DOHH2 (cell line): ENCODE measurements around the gene NOC2L.
"Not testable (repeated sequence)": the region's sequence is repeated elsewhere in the genome, so short reads cannot be mapped to it uniquely, and the experiment has no call there.

Source experiments
- H3F3A ChIP-seq: fragments of 200-600 bp; sonication (generic), shearing (Covaris generic); 2 replicates; pipeline ENCODE4 v1.6.0; 2016; ENCODE audit warnings: antibody characterized with exemption, mild to moderate bottlenecking; ENCODE audit not compliant: control insufficient read depth, insufficient read depth
- H3K27ac ChIP-seq: fragments of 200-600 bp; sonication (generic); 2 replicates; pipeline ENCODE4 v1.5.1; 2014; ENCODE audit warnings: low read depth, mild to moderate bottlenecking, low read length, moderate library complexity
- H3K27me3 ChIP-seq: fragments of 200-600 bp; sonication (generic); 2 replicates; pipeline ENCODE4 v1.6.1; 2014; ENCODE audit warnings: mild to moderate bottlenecking, low read length, mixed read lengths; ENCODE audit not compliant: control insufficient read depth
- H3K36me3 ChIP-seq: fragments of 200-600 bp; sonication (generic); 2 replicates; pipeline ENCODE4 v1.6.1; 2014; ENCODE audit warnings: mild to moderate bottlenecking, low read length, moderate library complexity, mixed read lengths; ENCODE audit not compliant: control insufficient read depth
- H3K4me1 ChIP-seq: fragments of 200-600 bp; sonication (generic); 2 replicates; pipeline ENCODE4 v1.6.1; 2014; ENCODE audit warnings: mild to moderate bottlenecking, low read length, mixed read lengths; ENCODE audit not compliant: control insufficient read depth
- H3K4me2 ChIP-seq: fragments of 200-600 bp; sonication (generic); 2 replicates; pipeline ENCODE4 v1.6.0; 2014; ENCODE audit warnings: mild to moderate bottlenecking, low read length, moderate library complexity
- H3K4me3 ChIP-seq: fragments of 200-600 bp; sonication (generic); 2 replicates; pipeline ENCODE4 v1.5.1; 2014; ENCODE audit warnings: mild to moderate bottlenecking, low read length, mixed read lengths
- H3K79me2 ChIP-seq: fragments of 200-600 bp; sonication (generic); 2 replicates; pipeline ENCODE4 v1.6.1; 2014; ENCODE audit warnings: mild to moderate bottlenecking, low read length, mixed read lengths; ENCODE audit not compliant: control insufficient read depth
- H3K9me2 ChIP-seq: fragments of 200-600 bp; sonication (generic); replicated peaks from 2 replicates; pipeline ENCODE4 v1.6.1; 2014; ENCODE audit warnings: mild to moderate bottlenecking, low read length, mixed read lengths; ENCODE audit not compliant: control insufficient read depth
- H3K9me3 ChIP-seq: fragments of 200-600 bp; sonication (generic); 2 replicates; pipeline ENCODE4 v1.6.1; 2014; ENCODE audit warnings: antibody characterized with exemption, low read length, mixed read lengths; ENCODE audit not compliant: control insufficient read depth, insufficient read depth
- H4K20me1 ChIP-seq: fragments of 200-600 bp; sonication (generic); 2 replicates; pipeline ENCODE4 v1.6.0; 2014; ENCODE audit warnings: low read depth, mild to moderate bottlenecking, antibody characterized with exemption, low read length, moderate library complexity; ENCODE audit not compliant: control insufficient read depth, insufficient read depth
- EZH2phosphoT487 ChIP-seq: fragments of 200-600 bp; sonication (generic); IDR thresholded peaks from 2 replicates; pipeline ENCODE4 v1.6.1; 2017; ENCODE audit warnings: borderline replicate concordance, mild to moderate bottlenecking, antibody characterized with exemption, low read length, moderate library complexity, mixed read lengths
- TF ChIP-seq, protein P1 (sequence below): fragments of 200-600 bp; sonication (generic); IDR thresholded peaks from one replicate; pipeline ENCODE4 v1.5.1; 2014; ENCODE audit warnings: antibody characterized with exemption, mild to moderate bottlenecking, low read depth, low read length; ENCODE audit not compliant: poor library complexity, severe bottlenecking

NOC2L gene

DNA sequence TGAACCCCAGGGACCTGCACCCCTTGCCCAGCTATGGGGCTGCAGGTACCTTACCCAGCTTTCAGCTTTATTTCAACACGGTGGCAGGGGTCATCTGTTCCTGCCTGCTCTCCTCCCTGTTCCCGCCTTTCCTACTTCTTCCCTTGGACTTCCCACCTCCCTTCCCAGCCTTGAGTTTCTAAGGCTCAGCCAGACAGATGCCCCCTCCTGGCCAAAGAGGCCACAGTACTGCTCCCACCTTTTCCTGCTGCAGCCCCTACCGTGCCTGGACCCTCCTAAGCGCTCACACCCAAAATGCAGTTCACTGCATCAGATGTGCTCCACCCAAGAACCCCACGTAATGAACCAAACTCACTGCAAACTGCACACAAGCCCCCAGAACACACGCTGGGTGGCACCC is 7.7 kb downstream of the NOC2L start:
- no peaks in the 10 kb centered on the region for H3F3A ChIP-seq
- H4K20me1 ChIP-seq = 0 out of 2 replicates have a peak, but pooled peaks cover 6% of the 10 kb centered on the region
- no peaks in the 10 kb centered on the region for H3K9me3 ChIP-seq
- H3K4me3 ChIP-seq = no peak overlapping the region
- no peaks in the 10 kb centered on the region for H3K79me2 ChIP-seq
- H3K27ac ChIP-seq = no peak overlapping the region
- H3K4me2 ChIP-seq = no peak overlapping the region
- H3K9me2 ChIP-seq = no peaks in the 10 kb centered on the region
- TF ChIP-seq EZH2phosphoT487 = no peak
- TF ChIP-seq, protein P1, sequence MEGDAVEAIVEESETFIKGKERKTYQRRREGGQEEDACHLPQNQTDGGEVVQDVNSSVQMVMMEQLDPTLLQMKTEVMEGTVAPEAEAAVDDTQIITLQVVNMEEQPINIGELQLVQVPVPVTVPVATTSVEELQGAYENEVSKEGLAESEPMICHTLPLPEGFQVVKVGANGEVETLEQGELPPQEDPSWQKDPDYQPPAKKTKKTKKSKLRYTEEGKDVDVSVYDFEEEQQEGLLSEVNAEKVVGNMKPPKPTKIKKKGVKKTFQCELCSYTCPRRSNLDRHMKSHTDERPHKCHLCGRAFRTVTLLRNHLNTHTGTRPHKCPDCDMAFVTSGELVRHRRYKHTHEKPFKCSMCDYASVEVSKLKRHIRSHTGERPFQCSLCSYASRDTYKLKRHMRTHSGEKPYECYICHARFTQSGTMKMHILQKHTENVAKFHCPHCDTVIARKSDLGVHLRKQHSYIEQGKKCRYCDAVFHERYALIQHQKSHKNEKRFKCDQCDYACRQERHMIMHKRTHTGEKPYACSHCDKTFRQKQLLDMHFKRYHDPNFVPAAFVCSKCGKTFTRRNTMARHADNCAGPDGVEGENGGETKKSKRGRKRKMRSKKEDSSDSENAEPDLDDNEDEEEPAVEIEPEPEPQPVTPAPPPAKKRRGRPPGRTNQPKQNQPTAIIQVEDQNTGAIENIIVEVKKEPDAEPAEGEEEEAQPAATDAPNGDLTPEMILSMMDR = peak; percentile 17
- H3K36me3 ChIP-seq = peaks cover 93% of the 10 kb centered on the region
- no peaks in the 10 kb centered on the region for H3K27me3 ChIP-seq
- no peaks in the 10 kb centered on the region for H3K4me1 ChIP-seq

DNA sequence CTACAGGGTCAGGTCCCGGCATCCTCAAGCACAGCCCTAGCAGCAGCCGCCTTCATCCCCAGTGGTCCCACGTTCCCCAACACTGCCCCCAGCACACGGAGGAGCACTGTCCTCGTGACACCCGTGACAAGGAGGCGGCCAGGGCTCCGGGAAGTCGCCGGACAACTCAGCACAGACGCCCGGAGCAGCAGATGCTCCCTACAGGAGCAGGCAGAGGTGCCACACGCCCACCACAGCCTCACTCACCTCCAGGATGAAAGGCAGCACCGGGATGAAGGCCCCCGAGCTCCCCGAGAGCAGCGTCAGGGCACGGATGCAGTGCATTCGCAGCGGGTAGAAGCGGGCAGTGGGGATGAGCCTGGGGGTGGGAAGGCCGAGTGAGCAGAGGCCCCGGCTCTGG is 8.2 kb downstream of the NOC2L start:
- Histone ChIP-seq H3K9me2 (no peaks in the 10 kb centered on the region), H3K4me3 (no peak overlapping the region), H3K27ac (no peak overlapping the region), H3K9me3 (no peaks in the 10 kb centered on the region), H4K20me1 (0 out of 2 replicates have a peak, but pooled peaks cover 6% of the 10 kb centered on the region), H3K27me3 (no peaks in the 10 kb centered on the region), H3K4me1 (no peaks in the 10 kb centered on the region), H3F3A (no peaks in the 10 kb centered on the region), H3K4me2 (no peak overlapping the region), H3K36me3 (peaks cover 93% of the 10 kb centered on the region), H3K79me2 (no peaks in the 10 kb centered on the region)
- TF ChIP-seq EZH2phosphoT487 = no peak
- TF ChIP-seq, protein P1 = no peak

DNA sequence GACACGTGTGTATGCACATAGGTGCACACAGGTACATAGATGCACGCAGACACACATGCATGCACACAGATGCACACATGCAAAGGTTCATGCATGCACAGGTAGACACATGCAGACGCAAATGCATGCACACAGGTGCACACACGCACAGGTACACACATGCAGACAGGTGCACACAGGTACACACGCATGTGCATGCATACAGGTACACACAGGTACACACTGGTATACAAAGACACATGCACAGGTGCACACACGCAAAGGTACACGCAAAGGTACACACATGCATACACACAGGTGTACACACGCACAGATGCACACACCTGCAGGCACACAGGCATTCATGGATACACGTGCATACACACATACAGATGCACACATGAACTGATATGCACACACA is 8.8 kb downstream of the NOC2L start:
- H3K9me2 ChIP-seq = no peaks in the 10 kb centered on the region
- no peak overlapping the region for H3K27ac ChIP-seq
- H3K36me3 ChIP-seq = peaks cover 89% of the 10 kb centered on the region
- 0 out of 2 replicates have a peak, but pooled peaks cover 6% of the 10 kb centered on the region for H4K20me1 ChIP-seq
- no peaks in the 10 kb centered on the region for H3K79me2 ChIP-seq
- TF ChIP-seq, protein P1 = no peak
- TF ChIP-seq EZH2phosphoT487 = no peak
- no peaks in the 10 kb centered on the region for H3F3A ChIP-seq
- no peaks in the 10 kb centered on the region for H3K27me3 ChIP-seq
- no peak overlapping the region for H3K4me2 ChIP-seq
- H3K4me3 ChIP-seq = no peak overlapping the region
- H3K9me3 ChIP-seq = no peaks in the 10 kb centered on the region
- no peaks in the 10 kb centered on the region for H3K4me1 ChIP-seq

DNA sequence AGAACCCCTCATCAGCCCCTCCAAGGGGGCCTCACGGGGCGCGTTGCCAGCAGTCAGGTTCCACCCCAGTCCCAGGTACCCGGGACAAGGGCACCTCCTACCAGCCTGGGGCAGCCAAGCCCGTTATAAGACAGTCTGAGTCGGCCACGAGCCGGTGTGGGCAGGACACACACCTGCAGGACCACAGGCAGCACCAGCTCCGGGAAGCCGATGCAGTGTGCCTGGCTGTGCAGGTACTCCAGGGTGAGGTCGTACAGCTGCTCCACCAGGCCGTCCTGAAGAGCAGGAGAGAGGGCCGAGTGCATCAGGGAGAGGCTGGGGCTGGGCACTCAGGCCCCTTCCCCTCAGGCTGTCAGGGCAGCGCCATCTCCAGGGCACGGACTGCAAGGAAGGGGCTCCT is 11.1 kb downstream of the NOC2L start:
- Histone ChIP-seq H3K4me1 (no peaks in the 10 kb centered on the region), H3K79me2 (no peaks in the 10 kb centered on the region), H3K4me2 (no peak overlapping the region), H3K27me3 (peaks cover 2% of the 10 kb centered on the region), H3K9me2 (no peaks in the 10 kb centered on the region), H3K9me3 (no peaks in the 10 kb centered on the region), H3K4me3 (no peak overlapping the region), H3K27ac (no peak overlapping the region), H4K20me1 (0 out of 2 replicates have a peak, but pooled peaks cover 6% of the 10 kb centered on the region), H3K36me3 (peaks cover 72% of the 10 kb centered on the region), H3F3A (no peaks in the 10 kb centered on the region)
- no peak for TF ChIP-seq EZH2phosphoT487
- TF ChIP-seq, protein P1 = no peak

DNA sequence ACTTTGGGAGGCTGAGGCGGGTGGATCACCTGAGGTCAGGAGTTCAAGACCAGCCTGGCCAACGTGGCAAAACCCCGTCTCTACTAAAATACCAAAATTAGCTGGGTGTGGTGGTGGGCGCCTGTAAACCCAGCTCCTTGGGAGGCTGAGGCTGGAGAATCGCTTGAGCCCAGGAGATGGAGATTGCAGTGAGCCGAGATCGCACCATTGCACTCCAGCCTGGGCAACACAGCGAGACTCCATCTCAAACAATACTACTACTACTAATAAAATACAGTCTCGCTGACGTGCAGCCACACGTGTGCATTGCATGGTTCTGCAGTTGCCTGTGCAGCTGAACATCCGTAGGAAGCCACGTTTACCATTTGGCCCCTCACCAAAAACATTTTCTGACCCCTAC is 12.2 kb downstream of the NOC2L start:
- H3K4me1 ChIP-seq, H3K9me2 ChIP-seq: not testable (repeated sequence)
- peaks cover 60% of the 10 kb centered on the region for H3K36me3 ChIP-seq

More for the DNA sequence above, 12.2 kb downstream of the NOC2L start:
- not testable (repeated sequence) for H3K4me3 ChIP-seq, H3K27ac ChIP-seq, H3F3A ChIP-seq, H4K20me1 ChIP-seq, H3K4me2 ChIP-seq, H3K79me2 ChIP-seq, H3K9me3 ChIP-seq
- H3K27me3 ChIP-seq = peaks cover 14% of the 10 kb centered on the region
